Measurements from ENCODE around the gene FLYWCH2. TPM values are rescaled to one million over a fixed set of nuclear protein-coding genes. Genes with fewer than 3 reads are reported as not detected.
A peak's percentile ranks its signal among the peaks of the same experiment; 100 is the strongest.

FLYWCH2 gene
- total and polyA plus RNA-seq, 2 of the 13 experiments (the other 11 are each of a cell fraction or from before 2014, with no cell fraction given), result 16.9 to 19.8 TPM

DNA sequence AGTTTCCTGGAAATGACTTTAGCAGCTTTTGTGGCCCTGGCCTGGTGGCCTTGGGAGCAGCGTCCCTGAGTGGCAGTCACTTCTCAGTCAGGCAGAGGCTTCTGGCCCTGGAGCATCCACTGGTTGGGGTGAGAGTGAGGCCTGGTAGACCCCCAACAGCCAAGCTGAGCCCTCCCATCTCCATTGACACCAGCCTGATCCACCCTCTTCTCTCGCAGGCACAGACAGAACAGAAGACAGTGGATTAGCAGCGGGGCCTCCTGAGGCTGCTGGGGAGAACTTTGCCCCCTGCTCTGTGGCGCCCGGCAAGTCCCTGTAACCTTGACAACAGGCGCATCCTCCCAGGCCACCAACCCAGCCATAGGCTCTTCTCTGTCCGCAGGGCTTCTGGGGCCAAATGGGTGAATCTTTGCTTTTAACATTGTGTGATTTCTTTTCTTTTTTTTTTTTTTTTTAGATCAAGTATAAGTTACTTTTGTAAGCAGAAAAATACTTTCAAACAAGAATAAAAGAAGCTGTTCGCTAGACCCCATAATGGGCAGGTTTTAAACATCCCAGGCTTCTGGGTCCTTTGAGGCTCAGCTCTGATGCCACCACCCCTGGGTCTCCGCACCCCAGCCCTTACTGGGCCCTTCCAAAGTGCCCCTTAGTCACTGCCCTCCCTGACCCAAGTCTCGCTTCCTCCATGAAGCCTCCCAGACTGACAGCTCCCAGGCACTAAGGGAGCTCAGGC lies 16.0 kb downstream of the FLYWCH2 start (continued):
- TF ChIP-seq MAF1 (CRISPR knock-in tag; IDR thresholded peaks at IDR 0.05; ENCODE audit: borderline replicate concordance), result no peak
- TF ChIP-seq, protein P1, sequence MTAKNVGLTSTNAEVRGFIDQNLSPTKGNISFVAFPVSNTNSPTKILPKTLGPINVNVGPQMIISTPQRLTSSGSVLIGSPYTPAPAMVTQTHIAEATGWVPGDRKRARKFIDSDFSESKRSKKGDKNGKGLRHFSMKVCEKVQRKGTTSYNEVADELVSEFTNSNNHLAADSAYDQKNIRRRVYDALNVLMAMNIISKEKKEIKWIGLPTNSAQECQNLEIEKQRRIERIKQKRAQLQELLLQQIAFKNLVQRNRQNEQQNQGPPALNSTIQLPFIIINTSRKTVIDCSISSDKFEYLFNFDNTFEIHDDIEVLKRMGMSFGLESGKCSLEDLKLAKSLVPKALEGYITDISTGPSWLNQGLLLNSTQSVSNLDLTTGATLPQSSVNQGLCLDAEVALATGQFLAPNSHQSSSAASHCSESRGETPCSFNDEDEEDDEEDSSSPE (CRISPR knock-in tag; IDR thresholded peaks at IDR 0.05), result no peak
- 0 out of 2 replicates have a peak, but pooled peaks have one; percentile 39 for TF ChIP-seq THAP11 (CRISPR knock-in tag; IDR thresholded peaks at IDR 0.05)
- TF ChIP-seq HNRNPUL1 (IDR thresholded peaks at IDR 0.05; ENCODE audit: low read depth, low read length), result no peak
- TF ChIP-seq, protein P2, sequence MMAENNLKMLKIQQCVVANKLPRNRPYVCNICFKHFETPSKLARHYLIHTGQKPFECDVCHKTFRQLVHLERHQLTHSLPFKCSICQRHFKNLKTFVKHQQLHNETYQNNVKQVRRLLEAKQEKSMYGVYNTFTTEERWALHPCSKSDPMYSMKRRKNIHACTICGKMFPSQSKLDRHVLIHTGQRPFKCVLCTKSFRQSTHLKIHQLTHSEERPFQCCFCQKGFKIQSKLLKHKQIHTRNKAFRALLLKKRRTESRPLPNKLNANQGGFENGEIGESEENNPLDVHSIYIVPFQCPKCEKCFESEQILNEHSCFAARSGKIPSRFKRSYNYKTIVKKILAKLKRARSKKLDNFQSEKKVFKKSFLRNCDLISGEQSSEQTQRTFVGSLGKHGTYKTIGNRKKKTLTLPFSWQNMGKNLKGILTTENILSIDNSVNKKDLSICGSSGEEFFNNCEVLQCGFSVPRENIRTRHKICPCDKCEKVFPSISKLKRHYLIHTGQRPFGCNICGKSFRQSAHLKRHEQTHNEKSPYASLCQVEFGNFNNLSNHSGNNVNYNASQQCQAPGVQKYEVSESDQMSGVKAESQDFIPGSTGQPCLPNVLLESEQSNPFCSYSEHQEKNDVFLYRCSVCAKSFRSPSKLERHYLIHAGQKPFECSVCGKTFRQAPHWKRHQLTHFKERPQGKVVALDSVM (CRISPR knock-in tag; IDR thresholded peaks at IDR 0.05), result 0 out of 2 replicates have a peak, but pooled peaks have one; percentile 25
- no peak for TF ChIP-seq JUNB (CRISPR knock-in tag; IDR thresholded peaks at IDR 0.05; ENCODE audit: borderline replicate concordance)
- TF ChIP-seq ZNF652 (CRISPR knock-in tag; IDR thresholded peaks at IDR 0.05; ENCODE audit: borderline replicate concordance, low read depth), result no peak
- no peak for TF ChIP-seq EHMT2 (IDR thresholded peaks at IDR 0.05; ENCODE audit: borderline replicate concordance, low read depth, low read length)
- TF ChIP-seq, protein P3, sequence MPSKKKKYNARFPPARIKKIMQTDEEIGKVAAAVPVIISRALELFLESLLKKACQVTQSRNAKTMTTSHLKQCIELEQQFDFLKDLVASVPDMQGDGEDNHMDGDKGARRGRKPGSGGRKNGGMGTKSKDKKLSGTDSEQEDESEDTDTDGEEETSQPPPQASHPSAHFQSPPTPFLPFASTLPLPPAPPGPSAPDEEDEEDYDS (CRISPR knock-in tag; IDR thresholded peaks at IDR 0.05), result no peak
- no peak for TF ChIP-seq SMAD9 (CRISPR knock-in tag; IDR thresholded peaks at IDR 0.05)
- TF ChIP-seq PAWR (CRISPR knock-in tag; IDR thresholded peaks at IDR 0.05; ENCODE audit: borderline replicate concordance), result no peak
- no peak for TF ChIP-seq AHR (CRISPR knock-in tag; IDR thresholded peaks at IDR 0.05)
- no peak for TF ChIP-seq HHEX (CRISPR knock-in tag; IDR thresholded peaks at IDR 0.05)
- TF ChIP-seq, protein P4, sequence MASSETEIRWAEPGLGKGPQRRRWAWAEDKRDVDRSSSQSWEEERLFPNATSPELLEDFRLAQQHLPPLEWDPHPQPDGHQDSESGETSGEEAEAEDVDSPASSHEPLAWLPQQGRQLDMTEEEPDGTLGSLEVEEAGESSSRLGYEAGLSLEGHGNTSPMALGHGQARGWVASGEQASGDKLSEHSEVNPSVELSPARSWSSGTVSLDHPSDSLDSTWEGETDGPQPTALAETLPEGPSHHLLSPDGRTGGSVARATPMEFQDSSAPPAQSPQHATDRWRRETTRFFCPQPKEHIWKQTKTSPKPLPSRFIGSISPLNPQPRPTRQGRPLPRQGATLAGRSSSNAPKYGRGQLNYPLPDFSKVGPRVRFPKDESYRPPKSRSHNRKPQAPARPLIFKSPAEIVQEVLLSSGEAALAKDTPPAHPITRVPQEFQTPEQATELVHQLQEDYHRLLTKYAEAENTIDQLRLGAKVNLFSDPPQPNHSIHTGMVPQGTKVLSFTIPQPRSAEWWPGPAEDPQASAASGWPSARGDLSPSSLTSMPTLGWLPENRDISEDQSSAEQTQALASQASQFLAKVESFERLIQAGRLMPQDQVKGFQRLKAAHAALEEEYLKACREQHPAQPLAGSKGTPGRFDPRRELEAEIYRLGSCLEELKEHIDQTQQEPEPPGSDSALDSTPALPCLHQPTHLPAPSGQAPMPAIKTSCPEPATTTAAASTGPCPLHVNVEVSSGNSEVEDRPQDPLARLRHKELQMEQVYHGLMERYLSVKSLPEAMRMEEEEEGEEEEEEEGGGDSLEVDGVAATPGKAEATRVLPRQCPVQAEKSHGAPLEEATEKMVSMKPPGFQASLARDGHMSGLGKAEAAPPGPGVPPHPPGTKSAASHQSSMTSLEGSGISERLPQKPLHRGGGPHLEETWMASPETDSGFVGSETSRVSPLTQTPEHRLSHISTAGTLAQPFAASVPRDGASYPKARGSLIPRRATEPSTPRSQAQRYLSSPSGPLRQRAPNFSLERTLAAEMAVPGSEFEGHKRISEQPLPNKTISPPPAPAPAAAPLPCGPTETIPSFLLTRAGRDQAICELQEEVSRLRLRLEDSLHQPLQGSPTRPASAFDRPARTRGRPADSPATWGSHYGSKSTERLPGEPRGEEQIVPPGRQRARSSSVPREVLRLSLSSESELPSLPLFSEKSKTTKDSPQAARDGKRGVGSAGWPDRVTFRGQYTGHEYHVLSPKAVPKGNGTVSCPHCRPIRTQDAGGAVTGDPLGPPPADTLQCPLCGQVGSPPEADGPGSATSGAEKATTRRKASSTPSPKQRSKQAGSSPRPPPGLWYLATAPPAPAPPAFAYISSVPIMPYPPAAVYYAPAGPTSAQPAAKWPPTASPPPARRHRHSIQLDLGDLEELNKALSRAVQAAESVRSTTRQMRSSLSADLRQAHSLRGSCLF (CRISPR knock-in tag; IDR thresholded peaks at IDR 0.05; ENCODE audit: borderline replicate concordance), result no peak

All from HepG2 (cell line).